Measurements from ENCODE around the gene GPR42.

Gene GPR42

GRCh38 chr19:35370722-35371121 lies at the start of gene GPR42:
Gene GPR42 (plus strand): TSS chr19:35371068. CDS start chr19:35371360, 292 bp downstream.
- DNase-seq, result no peak

- no peak for DNase-seq
Measured at GRCh38 chr19:35321291-35321690, 49.6 kb upstream of the GPR42 start.

GRCh38 chr19:35322014-35322413 lies 48.9 kb upstream of the GPR42 start:
- no peak for DNase-seq

GRCh38 chr19:35327642-35328041 lies 43.2 kb upstream of the GPR42 start:
- no peak for DNase-seq

GRCh38 chr19:35328851-35329285 lies 42.0 kb upstream of the GPR42 start, which contains the start of gene CD22:
Gene CD22 (plus strand): TSS chr19:35329187. CDS start chr19:35332041, 2,854 bp downstream.
- no peak for DNase-seq

- no peak for DNase-seq
Measured at GRCh38 chr19:35329323-35329722, 41.5 kb upstream of the GPR42 start.

- DNase-seq, result no peak
Measured at GRCh38 chr19:35330475-35330874, 40.4 kb upstream of the GPR42 start.

GRCh38 chr19:35331551-35332214 lies 39.2 kb upstream of the GPR42 start:
- DNase-seq, result no peak

- peak in 1 of 4 experiments; percentile 35 for DNase-seq
Measured at GRCh38 chr19:35332817-35333216, 38.1 kb upstream of the GPR42 start.

GRCh38 chr19:35334144-35334753 lies 36.6 kb upstream of the GPR42 start:
- DNase-seq, result no peak

- no peak for DNase-seq
Measured at GRCh38 chr19:35336166-35336955, 34.5 kb upstream of the GPR42 start.

- no peak for DNase-seq
Measured at GRCh38 chr19:35337097-35337983, 33.5 kb upstream of the GPR42 start.

- no peak for DNase-seq
Measured at GRCh38 chr19:35337984-35338296, 32.9 kb upstream of the GPR42 start.

GRCh38 chr19:35340431-35340830 lies 30.4 kb upstream of the GPR42 start:
- DNase-seq, result no peak

- DNase-seq, result no peak
Measured at GRCh38 chr19:35341006-35341405, 29.9 kb upstream of the GPR42 start.

GRCh38 chr19:35341565-35342225 lies 29.2 kb upstream of the GPR42 start:
- DNase-seq, result no peak

GRCh38 chr19:35342430-35342829 lies 28.4 kb upstream of the GPR42 start:
- no peak for DNase-seq

GRCh38 chr19:35344511-35345031 lies 26.3 kb upstream of the GPR42 start:
- no peak for DNase-seq

- DNase-seq, result no peak
Measured at GRCh38 chr19:35345671-35346111, 25.2 kb upstream of the GPR42 start.

- DNase-seq, result peak in 2 of 4 experiments; percentile 30 to 52
Measured at GRCh38 chr19:35346193-35347052, 24.4 kb upstream of the GPR42 start.

All from activated naive CD4-positive, alpha-beta T cell (primary cell).